HepG2 (cell line): ENCODE measurements around the gene SPHK1. TPM values are rescaled to one million over a fixed set of nuclear protein-coding genes. Genes with fewer than 3 reads are reported as not detected.

ENCODE experiments used
- AKAP8 ChIP-seq: sonication (generic); formaldehyde crosslinking; IDR thresholded peaks from 2 replicates; pipeline ENCODE4 v1.5.1; 2020; ENCODE audit warnings: mild to moderate bottlenecking, missing genetic modification reagents
- CREBL2 ChIP-seq: sonication (generic); formaldehyde crosslinking; IDR thresholded peaks from 2 replicates; pipeline ENCODE4 v1.8.1; 2023; ENCODE audit warnings: missing genetic modification reagents, mild to moderate bottlenecking, borderline replicate concordance
- GABPA ChIP-seq, 2 experiments: IDR thresholded peaks; 2 replicates each; pipeline ENCODE4 v1.6.1; 2011 to 2016; ENCODE audit warnings: low read depth in 2 of 2, low read length in 1 of 2, missing biosample characterization in 1 of 2, missing genetic modification characterization in 1 of 2
- HDAC6 ChIP-seq: fragments of 200-600 bp; sonication (generic); IDR thresholded peaks from 2 replicates; pipeline ENCODE4 v1.7.0; 2017; ENCODE audit warnings: mild to moderate bottlenecking, antibody characterized with exemption, low read length, low read depth
- IKZF4 ChIP-seq: sonication (generic); formaldehyde crosslinking; IDR thresholded peaks from 2 replicates; pipeline ENCODE4 v1.5.1; 2020; ENCODE audit warnings: borderline replicate concordance, mild to moderate bottlenecking, low read depth, missing genetic modification reagents; ENCODE audit errors: not compliant biosample characterization
- JDP2 ChIP-seq: sonication (generic); formaldehyde crosslinking; IDR thresholded peaks from 2 replicates; pipeline ENCODE4 v1.8.1; 2022; ENCODE audit warnings: missing genetic modification reagents, borderline replicate concordance
- KDM1A ChIP-seq: IDR thresholded peaks from 2 replicates; pipeline ENCODE4 v1.6.1; 2016; ENCODE audit warnings: missing compliant biosample characterization
- KLF11 ChIP-seq: IDR thresholded peaks from 2 replicates; pipeline ENCODE4 v1.6.1; 2016; ENCODE audit warnings: missing compliant biosample characterization
- NFRKB ChIP-seq: fragments of 450-650 bp; IDR thresholded peaks from 2 replicates; pipeline ENCODE4 v1.6.1; 2017
- TFDP2 ChIP-seq: sonication (generic); formaldehyde crosslinking; IDR thresholded peaks from 2 replicates; pipeline ENCODE4 v1.4.0; 2020; ENCODE audit warnings: missing genetic modification reagents
- ZBTB1 ChIP-seq: sonication (generic); formaldehyde crosslinking; IDR thresholded peaks from 2 replicates; pipeline ENCODE4 v1.4.0; 2020; ENCODE audit warnings: missing genetic modification reagents, borderline replicate concordance
- ZNF329 ChIP-seq: sonication (generic); formaldehyde crosslinking; IDR thresholded peaks from 2 replicates; pipeline ENCODE4 v1.9.0; 2021; ENCODE audit warnings: low read depth, mild to moderate bottlenecking, missing genetic modification reagents
- ZNF552 ChIP-seq: sonication (generic); formaldehyde crosslinking; IDR thresholded peaks from 2 replicates; pipeline ENCODE4 v1.9.0; 2022; ENCODE audit warnings: missing genetic modification reagents, mild to moderate bottlenecking, borderline replicate concordance
- ZNF629 ChIP-seq: sonication (generic); formaldehyde crosslinking; conservative IDR thresholded peaks from 2 replicates; pipeline ENCODE4 v1.5.0; 2020; ENCODE audit warnings: missing genetic modification reagents
- ZNF768 ChIP-seq: sonication (generic); formaldehyde crosslinking; IDR thresholded peaks from 2 replicates; pipeline ENCODE4 v1.4.0; 2020; ENCODE audit warnings: missing genetic modification reagents
- ZNF792 ChIP-seq: IDR thresholded peaks from 2 replicates; pipeline ENCODE4 v1.6.1; 2016
- polyA plus RNA-seq, 8 experiments: library from polyadenylated mRNA; depleted of rRNA in 3 of 8; stranded (reverse) in 7 of 8; unstranded in 1 of 8; fragments of >200 nt; fragmentation: Illumina TruSeq in 4 of 8; extraction: Trizol in 4 of 8; gene quantifications; 2 replicates each; pipeline versions ENCODE4 v1.2.1 to v1.2.3, GENCODE V29; 2011 to 2016; ENCODE audit warnings: low read depth in 4 of 8, missing spikeins in 1 of 8, mixed read lengths in 1 of 8; ENCODE audit not compliant: insufficient read depth in 1 of 8
- total RNA-seq, 5 experiments: library from RNA; depleted of rRNA; stranded (reverse); fragments of >200 nt; fragmentation: Illumina TruSeq; extraction: Trizol; gene quantifications; 2 replicates each; pipeline ENCODE4 v1.2.3, GENCODE V29; 2016; ENCODE audit warnings: low read depth in 1 of 5
- TF ChIP-seq, protein P1 (sequence below): sonication (generic); formaldehyde crosslinking; IDR thresholded peaks from 2 replicates; pipeline ENCODE4 v1.9.0; 2022; ENCODE audit warnings: low read depth, missing genetic modification reagents
- TF ChIP-seq, protein P2 (sequence below): sonication (generic); formaldehyde crosslinking; IDR thresholded peaks from 2 replicates; pipeline ENCODE4 v1.4.0; 2020; ENCODE audit warnings: mild to moderate bottlenecking, missing genetic modification reagents
- TF ChIP-seq, protein P3 (sequence below): sonication (generic); formaldehyde crosslinking; IDR thresholded peaks from 2 replicates; pipeline ENCODE4 v1.5.0; 2020; ENCODE audit warnings: missing genetic modification reagents, mild to moderate bottlenecking, borderline replicate concordance
- TF ChIP-seq, protein P4 (sequence below): fragments of 450-650 bp; IDR thresholded peaks from 2 replicates; pipeline ENCODE4 v1.6.1; 2016
- TF ChIP-seq, protein P5 (sequence below): sonication (generic); formaldehyde crosslinking; IDR thresholded peaks from 2 replicates; pipeline ENCODE4 v1.4.0; 2020; ENCODE audit warnings: mild to moderate bottlenecking, missing genetic modification reagents

The SPHK1 gene
- total and polyA plus RNA-seq, 2 of the 13 experiments (the other 11 are each of a cell fraction or from before 2014, with no cell fraction given), result 129 to 160 TPM

DNA sequence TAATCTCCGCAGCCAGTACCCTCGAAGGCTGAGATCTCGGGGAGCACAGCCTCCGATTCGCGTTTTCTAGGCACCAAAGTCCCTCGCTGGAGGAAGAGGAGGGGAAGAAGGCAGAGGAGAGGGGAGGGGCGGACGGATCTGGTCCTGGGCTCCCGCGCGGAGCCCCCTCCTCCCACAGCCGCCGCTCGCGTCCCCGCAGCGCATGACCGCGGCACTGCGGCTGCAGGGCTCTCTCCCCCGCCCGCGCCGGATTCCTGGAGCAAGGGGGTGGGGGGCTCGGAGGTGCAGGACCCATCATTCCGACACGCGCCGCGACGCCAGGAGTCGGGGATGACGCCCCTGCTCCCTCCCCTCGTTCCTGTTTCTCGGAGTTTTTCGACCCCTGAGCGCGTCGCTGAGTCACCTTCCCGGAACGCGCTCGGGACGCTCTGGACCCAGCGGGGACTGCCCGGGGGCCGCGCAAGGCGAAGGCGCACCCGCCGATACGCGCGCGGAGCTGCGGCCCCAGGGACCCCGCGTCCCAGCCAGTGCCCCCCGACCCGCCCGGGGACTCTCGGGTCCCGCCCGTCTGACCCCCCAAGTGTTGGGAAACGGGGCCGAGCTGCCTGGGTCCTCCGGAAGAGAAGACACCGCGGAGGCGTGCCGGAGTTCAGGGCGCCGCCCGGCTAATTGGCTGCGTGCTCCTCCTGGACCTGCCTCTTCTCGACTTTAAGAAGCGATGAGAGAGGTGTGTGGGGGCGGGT, 1.4 kb upstream of the SPHK1 start (continued):
- TF ChIP-seq IKZF4 (CRISPR knock-in tag) (no peak), JDP2 (no peak), CREBL2 (CRISPR knock-in tag) (0 out of 2 replicates have a peak, but pooled peaks have one; percentile 25), GABPA (IDR thresholded peaks at IDR 0.05; ENCODE audit: low read depth, low read length) (no peak), GABPA (CRISPR knock-in tag; IDR thresholded peaks at IDR 0.05; ENCODE audit: low read depth) (no peak), ZBTB1 (CRISPR knock-in tag) (no peak), HDAC6 (no peak), KLF11 (CRISPR knock-in tag) (no peak), ZNF629 (CRISPR knock-in tag) (no peak), AKAP8 (peak; percentile 88; the same call in 1 of the 2 replicates), ZNF552 (CRISPR knock-in tag) (no peak; the same call in 1 of the 2 replicates), ZNF329 (no peak), ZNF768 (CRISPR knock-in tag) (peak; percentile 78), NFRKB (no peak), ZNF792 (CRISPR knock-in tag) (0 out of 2 replicates have a peak, but pooled peaks have one; percentile 38), TFDP2 (peak; percentile 44; the same call in 1 of the 2 replicates), KDM1A (CRISPR knock-in tag) (0 out of 2 replicates have a peak, but pooled peaks have one; percentile 28)
- TF ChIP-seq, protein P1, sequence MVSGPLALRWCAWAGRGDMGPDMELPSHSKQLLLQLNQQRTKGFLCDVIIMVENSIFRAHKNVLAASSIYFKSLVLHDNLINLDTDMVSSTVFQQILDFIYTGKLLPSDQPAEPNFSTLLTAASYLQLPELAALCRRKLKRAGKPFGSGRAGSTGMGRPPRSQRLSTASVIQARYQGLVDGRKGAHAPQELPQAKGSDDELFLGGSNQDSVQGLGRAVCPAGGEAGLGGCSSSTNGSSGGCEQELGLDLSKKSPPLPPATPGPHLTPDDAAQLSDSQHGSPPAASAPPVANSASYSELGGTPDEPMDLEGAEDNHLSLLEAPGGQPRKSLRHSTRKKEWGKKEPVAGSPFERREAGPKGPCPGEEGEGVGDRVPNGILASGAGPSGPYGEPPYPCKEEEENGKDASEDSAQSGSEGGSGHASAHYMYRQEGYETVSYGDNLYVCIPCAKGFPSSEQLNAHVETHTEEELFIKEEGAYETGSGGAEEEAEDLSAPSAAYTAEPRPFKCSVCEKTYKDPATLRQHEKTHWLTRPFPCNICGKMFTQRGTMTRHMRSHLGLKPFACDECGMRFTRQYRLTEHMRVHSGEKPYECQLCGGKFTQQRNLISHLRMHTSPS (CRISPR knock-in tag), result peak; percentile 36
- TF ChIP-seq, protein P2, sequence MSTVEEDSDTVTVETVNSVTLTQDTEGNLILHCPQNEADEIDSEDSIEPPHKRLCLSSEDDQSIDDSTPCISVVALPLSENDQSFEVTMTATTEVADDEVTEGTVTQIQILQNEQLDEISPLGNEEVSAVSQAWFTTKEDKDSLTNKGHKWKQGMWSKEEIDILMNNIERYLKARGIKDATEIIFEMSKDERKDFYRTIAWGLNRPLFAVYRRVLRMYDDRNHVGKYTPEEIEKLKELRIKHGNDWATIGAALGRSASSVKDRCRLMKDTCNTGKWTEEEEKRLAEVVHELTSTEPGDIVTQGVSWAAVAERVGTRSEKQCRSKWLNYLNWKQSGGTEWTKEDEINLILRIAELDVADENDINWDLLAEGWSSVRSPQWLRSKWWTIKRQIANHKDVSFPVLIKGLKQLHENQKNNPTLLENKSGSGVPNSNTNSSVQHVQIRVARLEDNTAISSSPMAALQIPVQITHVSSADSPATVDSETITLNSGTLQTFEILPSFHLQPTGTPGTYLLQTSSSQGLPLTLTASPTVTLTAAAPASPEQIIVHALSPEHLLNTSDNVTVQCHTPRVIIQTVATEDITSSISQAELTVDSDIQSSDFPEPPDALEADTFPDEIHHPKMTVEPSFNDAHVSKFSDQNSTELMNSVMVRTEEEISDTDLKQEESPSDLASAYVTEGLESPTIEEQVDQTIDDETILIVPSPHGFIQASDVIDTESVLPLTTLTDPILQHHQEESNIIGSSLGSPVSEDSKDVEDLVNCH (CRISPR knock-in tag), result no peak
- TF ChIP-seq, protein P3, sequence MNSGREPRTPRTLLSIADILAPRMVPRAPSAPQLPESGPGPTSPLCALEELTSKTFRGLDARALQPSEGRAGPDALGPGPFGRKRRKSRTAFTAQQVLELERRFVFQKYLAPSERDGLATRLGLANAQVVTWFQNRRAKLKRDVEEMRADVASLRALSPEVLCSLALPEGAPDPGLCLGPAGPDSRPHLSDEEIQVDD (CRISPR knock-in tag), result peak; percentile 95
- TF ChIP-seq, protein P4, sequence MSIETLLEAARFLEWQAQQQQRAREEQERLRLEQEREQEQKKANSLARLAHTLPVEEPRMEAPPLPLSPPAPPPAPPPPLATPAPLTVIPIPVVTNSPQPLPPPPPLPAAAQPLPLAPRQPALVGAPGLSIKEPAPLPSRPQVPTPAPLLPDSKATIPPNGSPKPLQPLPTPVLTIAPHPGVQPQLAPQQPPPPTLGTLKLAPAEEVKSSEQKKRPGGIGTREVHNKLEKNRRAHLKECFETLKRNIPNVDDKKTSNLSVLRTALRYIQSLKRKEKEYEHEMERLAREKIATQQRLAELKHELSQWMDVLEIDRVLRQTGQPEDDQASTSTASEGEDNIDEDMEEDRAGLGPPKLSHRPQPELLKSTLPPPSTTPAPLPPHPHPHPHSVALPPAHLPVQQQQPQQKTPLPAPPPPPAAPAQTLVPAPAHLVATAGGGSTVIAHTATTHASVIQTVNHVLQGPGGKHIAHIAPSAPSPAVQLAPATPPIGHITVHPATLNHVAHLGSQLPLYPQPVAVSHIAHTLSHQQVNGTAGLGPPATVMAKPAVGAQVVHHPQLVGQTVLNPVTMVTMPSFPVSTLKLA, result peak; percentile 28; the same call in 1 of the 2 replicates
- TF ChIP-seq, protein P5, sequence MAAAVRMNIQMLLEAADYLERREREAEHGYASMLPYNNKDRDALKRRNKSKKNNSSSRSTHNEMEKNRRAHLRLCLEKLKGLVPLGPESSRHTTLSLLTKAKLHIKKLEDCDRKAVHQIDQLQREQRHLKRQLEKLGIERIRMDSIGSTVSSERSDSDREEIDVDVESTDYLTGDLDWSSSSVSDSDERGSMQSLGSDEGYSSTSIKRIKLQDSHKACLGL (CRISPR knock-in tag), result no peak; the same call in 1 of the 2 replicates
